NCI-H345 treated with DMSO at 0.1 percent for 48 hours (cell line): ENCODE data around the gene ZNF462.
A peak's percentile ranks its signal among the peaks of the same experiment; 100 is the strongest.

Source experiments
- DNase-seq: peaks from one replicate; lab custom pipeline; 2025; ENCODE audit not compliant: unreplicated experiment; lab: John Stamatoyannopoulos, UW

ZNF462 gene

DNA sequence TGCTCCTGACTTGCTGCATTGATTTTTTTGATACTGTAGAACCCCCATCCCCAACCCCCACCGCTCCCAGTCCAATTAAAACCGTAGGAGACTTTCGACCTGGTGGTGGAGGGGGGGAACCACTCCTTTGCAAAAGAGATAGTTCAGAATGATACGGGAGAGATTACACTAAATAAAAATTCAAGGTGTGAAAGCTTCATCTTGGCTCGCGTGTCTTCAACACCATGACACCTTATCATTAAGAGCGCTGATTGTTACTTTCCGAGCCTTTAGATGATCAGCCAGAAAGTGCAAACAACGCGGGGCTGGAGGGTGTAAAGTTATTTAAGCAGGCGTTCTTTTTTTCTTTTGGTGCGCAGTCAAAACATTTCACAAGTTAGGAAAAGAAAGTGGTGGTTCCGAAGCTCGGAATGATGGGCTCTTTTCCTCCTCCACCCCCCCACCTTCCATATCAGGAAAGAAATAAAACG is 1.3 kb upstream of the ZNF462 start:
- DNase-seq = peak; percentile 32

- peak; percentile 32 for DNase-seq
Measured at GRCh38 chr9:106862110-106862820, 701 bp upstream of the ZNF462 start.

- DNase-seq = peak; percentile 52
Measured at GRCh38 chr9:106864373-106865143, 1.6 kb downstream of the ZNF462 start.

DNA sequence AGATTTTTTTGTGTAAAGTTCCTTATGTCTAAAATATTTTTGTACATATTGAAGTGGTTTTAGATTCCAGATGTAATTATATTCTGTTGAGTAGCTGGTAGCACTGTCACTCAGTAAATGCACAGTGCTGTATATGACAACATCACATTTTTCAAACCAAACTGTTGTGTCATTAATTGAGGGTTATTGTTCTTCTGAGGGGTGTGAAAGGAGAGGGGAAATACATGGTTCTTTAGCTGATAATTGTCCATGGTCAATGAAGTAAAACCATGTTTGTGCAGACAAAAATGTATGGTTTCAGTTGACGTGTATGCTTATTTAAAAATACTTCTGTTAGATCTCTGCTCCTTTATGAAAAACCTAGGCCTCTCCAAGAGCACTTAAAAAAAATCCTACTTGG is 3.3 kb downstream of the ZNF462 start:
- no peak for DNase-seq

DNA sequence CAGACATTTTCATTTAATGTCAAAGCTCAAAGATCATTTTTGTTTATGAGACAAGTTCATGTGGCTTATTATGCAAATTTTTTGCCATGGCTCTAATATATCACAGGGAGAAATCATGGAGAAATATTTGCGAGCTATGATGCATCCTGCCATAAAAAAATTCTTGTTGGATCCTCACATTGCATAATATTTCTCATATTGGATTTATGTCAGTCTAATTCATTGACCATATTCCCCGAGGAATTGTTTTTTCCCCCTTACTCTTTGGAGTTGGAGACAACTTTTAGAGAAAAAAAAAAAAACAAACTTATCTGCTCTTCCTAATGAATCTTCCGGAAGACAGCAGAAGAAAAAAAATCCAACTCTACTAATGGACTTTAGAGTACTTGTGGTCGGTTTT is 4.3 kb downstream of the ZNF462 start:
- DNase-seq = no peak

GRCh38 chr9:106868087-106868486 is 5.1 kb downstream of the ZNF462 start:
- no peak for DNase-seq

DNA sequence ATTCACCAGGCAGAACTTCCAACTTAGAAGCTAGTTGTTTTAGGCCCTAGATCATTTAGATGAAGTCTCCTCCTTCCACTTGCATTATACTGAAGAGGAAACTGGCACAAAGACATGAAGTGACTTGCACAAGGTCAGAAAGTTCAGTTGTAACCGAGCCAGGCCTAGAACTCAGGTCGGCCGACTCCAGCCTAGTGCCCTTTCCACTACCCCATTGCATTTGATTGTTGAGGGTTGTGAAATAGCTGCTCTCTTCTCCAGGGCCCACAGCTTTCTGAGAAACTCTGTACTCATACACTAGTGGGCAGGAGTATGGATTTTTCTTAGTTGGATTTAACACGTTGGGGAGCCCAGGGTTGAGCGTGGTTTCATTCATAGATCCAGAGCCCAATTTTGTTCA is 5.6 kb downstream of the ZNF462 start:
- DNase-seq = no peak

DNA sequence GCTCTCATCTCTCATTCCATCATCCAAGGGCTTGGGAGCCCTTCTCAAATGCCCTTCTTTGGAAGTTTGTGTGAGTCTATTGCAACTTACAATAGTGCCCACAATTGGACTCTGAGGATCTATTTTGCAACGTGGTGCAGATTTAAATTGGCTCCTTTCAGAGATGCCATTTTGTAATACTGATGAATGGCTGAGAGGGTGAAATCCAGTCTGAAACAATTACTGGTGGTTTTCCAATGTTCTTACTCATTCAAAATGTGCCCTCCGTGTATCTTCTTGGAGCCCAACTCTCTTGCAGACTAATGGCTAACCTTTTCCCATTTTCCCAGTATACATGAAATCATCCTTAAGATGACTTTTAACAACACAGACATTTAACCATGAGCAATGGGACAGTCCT is 6.1 kb downstream of the ZNF462 start:
- DNase-seq = no peak

DNA sequence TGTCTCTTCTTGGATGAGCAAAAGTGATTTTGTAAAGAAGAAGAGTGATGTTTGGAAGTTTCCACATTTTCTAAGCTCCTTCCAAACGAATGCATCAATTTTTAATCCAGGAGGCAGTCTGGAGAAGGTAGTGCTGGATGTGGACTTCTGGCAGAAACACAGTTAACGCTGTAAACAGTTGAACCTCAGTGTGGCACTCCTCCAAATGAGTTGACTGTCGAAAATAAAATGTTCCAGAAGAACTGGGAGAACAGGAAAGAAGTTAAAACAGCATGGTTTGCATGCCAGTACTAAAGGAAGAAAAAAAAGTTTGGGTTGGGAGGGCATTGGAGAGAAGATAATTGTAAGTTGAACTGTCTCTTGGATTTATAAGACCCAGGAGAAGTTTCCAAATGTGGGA is 6.5 kb downstream of the ZNF462 start:
- no peak for DNase-seq

GRCh38 chr9:106872641-106873040 is 9.7 kb downstream of the ZNF462 start:
- no peak for DNase-seq

GRCh38 chr9:106874031-106874430 is 11.1 kb downstream of the ZNF462 start:
- DNase-seq = no peak

DNA sequence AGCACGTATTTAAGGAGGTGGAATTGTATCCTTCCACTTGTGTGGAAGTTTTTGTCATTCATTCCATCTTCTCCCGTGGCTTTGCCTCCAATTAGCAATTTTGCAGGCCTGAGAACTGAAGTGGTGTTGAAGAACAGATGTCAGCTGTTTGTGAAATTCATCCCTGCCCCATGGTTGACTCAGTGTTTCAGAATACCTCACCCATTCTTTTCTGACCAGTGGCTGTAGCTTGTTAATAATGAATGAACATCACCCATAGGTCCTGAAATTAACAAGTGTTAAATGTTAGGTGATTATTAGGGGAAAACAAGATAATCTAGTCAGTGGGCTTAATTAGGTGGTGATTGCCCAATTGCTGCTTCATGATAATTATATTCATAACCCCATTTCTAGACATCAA is 11.7 kb downstream of the ZNF462 start:
- no peak for DNase-seq

DNA sequence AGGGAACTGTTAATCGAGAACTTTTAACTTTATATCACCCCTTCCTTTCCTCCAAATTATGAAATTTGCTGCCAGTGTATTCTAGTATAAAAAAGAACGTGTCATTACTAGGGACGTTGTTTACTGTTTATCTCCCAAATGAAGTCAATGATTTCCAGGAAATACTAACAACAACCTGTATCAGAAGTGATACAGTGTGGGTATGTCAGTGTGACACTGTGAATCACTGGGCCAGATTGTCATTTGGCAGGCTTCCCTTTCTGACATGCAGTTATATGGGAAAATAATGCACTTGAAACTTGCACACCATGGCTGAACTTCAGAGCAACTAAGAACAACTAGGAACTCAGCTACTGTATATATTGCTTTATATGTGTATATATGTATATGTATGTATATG is 12.6 kb downstream of the ZNF462 start:
- DNase-seq = no peak

GRCh38 chr9:106877345-106877744 is 14.4 kb downstream of the ZNF462 start:
- DNase-seq = no peak

DNA sequence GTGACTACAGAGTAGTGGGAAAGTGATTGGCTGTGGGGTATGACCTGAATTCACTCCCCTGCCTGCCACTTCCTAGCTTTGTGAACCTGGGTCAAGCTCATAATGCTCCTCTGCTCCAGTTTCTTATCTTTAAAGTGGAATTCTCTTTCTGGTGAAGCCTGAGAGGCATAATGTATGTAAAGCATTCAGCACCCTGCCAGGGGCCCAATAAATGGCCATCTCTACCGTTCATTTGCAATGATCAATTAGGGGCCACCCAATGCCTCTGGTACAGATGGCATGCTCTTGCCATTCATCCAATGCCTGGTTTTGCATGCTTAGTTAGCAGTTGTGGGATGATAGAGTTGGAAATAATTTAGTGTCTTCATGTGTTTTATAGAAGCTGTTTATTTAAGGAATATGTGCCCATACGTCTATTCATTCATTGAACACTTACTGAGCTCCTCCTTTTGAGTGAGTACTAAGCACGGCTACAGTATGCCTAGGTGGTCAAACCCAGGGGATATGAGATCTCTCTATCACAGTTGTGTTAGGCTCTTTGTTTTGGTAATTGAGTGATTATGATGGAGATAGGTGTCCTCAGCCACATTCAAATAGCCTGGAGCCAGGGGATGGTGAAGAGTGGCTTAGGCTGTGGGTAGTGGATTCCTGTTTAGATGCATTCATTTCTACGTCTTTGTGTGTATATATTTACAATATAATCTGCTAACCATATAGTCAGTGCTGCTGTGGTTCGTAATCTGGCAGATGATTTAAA is 15.3 kb downstream of the ZNF462 start:
- DNase-seq = no peak

- DNase-seq = peak; percentile 39
Measured at GRCh38 chr9:106878934-106879333, 16.0 kb downstream of the ZNF462 start.

DNA sequence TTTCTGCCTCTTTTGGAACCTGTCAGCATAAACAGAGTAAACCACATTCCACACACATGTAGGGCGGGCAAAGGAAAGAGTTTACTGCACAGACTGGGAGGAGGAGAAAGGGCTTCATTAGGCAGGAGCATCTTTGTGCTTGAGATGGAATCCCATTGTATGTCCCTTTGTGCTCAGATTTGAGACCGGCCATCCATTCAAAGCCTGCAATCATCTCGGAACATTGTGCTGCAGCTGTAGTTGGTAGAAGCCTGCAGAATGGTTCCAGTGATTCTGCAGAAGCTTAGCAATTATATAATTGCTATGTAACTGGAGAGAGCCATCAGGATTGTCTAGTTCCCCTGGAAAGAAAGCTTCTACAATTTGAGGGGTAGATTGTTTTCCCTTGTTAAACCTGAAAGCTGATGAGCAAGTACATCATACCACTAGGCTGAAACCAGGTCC is 16.5 kb downstream of the ZNF462 start:
- DNase-seq = no peak

- no peak for DNase-seq
Measured at GRCh38 chr9:106880081-106880480, 17.1 kb downstream of the ZNF462 start.

GRCh38 chr9:106880863-106881262 is 17.9 kb downstream of the ZNF462 start:
- DNase-seq = no peak

- no peak for DNase-seq
Measured at GRCh38 chr9:106883030-106883429, 20.1 kb downstream of the ZNF462 start.

- no peak for DNase-seq
Measured at GRCh38 chr9:106883626-106884190, 20.7 kb downstream of the ZNF462 start.
